GM19238 (cell line): Measurements from ENCODE around the gene DOP1A.

ENCODE experiments used
- DNase-seq: peaks from one replicate; pipeline ENCODE4 v3.0.0; 2011; ENCODE audit warnings: low spot score; ENCODE audit not compliant: insufficient read length

DOP1A gene

DNA sequence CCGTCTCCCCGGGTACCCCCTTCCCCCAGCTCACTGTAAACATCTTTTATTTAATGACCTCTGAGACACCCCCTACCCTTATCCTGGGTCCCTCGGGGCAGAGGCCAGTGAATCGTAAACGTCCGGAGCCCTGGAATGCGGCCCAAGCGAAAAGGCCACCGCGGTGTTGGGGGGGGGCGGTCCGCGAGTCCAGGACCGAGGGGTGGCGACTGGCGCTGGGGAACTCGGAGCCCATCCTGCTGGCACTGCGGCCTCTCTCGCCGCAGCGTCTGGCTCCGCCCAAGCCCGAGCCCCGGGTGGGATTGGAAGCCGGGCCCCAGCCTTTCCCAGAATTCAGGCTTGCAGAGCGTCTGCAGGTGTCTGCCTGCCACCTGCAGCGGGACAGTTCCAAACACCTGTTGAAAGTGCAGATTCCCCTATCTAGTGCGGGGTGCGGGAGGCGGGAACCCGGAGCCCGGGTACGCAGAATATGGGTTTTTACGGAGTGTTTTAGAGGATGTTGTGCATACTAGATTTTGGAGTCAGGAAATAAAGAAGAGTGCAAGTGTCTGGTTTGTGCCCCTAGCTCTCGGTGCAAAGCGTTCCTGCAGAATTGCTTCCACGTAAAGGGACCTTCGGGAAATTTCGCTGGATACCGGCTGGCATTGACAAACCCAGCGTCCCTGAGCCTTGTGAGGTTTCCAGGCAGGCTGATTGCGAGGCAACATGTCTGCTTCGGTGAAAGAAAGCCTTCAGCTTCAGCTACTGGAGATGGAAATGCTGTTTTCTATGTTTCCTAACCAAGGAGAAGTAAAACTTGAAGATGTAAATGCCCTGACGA is 126.5 kb downstream of the DOP1A start:
- peak; percentile 10 for DNase-seq

DNA sequence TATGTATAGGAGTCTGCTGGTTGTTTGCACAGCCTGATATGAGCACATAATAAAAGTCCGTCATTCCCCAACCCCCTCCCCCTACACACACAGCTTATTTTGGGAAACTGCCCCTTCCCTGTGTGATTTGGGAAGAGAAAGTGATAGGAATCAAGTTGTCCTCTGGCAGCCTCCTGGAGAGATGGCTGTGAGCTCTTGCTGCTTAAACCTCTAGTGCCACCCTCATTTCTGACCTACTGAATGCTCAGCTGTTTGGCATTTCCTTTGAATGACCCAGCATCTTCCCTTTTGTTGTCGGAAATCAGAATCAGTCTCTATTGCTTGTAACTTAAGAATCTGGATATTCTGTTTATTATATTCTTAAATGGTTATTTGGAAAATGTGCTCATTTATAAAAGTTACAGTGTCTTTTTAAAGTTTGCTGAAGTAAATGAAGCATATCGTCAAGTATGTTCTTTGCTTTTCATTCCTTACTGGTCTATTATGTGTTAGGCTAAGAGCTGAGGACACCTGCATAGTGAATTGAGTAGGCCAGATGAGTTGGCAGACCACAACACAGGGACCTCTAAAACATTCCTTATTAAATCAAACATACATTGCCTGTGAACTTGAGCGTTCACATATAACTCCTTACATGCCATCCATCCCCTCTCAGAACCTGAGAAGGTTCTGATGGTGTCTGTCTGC is 131.2 kb downstream of the DOP1A start:
- no peak for DNase-seq

DNA sequence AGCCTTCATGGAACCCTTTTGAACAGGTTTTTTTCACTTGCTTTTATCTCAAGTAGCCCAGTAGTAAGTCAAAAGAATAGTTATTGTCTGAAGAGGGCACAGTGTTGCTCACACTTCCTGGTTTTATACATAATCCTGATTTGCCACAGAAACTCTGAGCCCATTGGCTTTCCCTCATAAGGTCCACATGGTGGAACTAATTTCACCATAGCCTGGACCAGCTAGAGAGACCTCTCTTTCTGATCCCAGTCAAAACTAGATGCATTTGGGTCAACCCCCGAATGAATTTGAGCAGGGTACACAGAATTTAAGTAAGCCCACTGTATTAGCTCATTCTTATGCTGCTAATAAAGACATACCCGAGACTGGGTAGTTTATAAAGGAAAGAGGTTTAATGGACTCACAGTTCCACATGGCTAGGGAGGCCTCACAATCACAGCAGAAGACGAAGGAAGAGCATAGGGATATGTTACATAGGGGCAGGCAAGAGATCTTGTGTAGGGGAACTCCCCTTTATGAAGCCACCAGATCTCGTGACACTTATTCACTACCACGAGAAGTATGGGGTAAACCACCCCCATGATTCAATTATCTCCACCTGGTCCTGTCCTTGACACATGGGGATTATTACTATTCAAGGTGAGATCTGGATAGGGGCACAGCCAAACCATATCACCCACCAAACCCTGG is 131.8 kb downstream of the DOP1A start:
- DNase-seq, result no peak

DNA sequence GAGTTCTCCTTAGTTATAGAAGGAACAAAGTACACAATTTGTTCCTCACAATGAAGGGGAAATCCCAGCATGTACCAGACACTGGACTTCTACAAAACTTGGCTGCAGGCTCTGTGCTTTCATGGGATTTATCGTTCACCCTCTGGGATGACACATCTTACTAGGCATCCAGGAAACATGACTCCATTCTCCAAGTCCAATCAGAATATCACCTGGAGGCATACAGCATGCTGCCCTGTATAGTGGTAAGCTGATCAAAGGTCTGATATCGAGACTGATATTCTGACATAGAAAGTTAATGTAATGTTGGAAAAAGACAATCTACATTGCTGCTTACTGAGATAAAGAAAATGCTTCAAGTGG is 132.4 kb downstream of the DOP1A start:
- DNase-seq, result no peak

DNA sequence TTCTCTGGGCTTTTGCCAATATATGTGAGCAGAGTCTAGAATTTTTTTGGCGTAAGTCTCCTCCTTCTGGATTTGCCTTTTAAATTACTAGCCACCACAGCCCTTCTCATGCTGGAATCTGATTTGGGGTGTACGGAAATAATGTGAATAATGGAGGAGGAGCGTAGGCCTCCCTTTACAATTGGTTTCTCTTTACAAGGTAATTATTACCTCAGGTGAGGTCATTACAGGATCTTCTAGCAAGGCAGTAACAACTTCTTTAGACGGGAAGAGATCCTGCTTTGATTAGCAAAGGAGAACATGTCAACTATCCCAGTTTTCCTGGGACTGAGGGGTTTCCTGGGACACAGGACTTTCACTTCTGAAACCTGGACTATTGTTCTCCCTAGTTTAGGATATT is 134.6 kb downstream of the DOP1A start:
- DNase-seq, result no peak

DNA sequence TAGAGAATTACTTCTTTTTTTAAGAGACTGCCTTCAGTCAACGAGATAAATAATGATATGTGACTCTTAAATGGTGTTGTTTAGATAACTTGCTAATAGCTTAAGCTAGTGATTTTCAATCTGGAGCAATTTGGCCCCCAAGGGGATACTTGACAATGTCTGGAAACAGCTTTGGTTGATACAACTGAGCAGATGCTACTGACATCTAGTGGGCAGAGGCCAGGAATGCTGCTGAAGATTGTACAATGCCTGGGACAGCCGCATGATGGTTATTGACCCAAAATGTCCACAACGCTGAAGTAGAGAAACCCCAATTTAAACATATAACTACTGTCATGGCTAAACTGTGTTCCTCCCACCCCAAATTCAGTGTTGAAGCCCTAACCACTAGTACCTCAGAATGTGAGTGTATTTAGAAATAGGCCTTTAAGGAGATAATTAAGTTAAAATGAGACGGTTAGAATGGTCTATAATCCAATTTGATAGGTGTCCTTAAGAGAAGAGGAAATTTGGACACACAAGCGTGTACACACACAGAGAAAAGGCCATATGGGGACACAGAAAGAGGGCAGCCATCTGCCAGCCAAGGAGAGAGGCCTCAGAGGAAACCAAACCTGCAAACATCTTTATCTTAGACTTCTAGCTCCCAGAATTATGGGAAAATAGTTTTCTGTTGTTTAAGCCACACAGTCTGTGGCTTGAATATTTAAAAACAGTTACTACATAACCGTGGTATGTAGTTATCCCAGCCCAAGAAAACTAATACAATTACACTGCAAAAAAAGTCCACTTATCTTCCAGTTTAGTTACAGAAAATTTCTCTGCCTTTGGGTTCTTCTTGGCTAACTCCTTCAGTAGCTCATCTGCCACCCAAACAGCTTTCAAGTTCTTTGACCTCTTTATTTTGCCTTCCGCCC is 147.9 kb downstream of the DOP1A start:
- DNase-seq, result peak; percentile 16

DNA sequence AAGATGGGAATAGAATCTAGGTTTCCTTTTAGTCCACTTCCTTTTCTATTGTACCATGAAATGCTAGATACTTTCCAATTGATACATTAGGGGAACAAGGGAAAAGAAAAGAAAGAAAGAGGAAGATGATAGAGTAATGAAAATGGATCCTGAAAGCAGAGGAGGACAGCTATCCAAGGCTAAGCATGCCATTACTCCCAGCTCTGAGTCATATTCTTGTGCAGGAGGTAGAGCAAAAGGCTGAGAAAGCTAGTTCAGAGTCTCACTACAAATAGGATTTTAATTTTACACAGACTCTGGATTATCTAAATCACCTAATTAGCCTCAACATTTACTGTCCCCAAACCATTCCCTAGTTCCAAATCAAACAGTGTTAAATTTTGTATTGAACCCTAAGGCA is 149.3 kb downstream of the DOP1A start:
- DNase-seq, result no peak
